GM03348 (cell line): ENCODE data around the gene FER1L5.

Source experiments
- DNase-seq: peaks from one replicate; pipeline ENCODE4 v3.0.0; 2012; ENCODE audit warnings: low spot score

The FER1L5 gene

GRCh38 chr2:96642564-96643360 is at the start of gene FER1L5:
TSS of gene FER1L5 (plus strand) at chr2:96642764. CDS start at chr2:96642837, 73 bp downstream.
- DNase-seq = peak; percentile 22

DNA sequence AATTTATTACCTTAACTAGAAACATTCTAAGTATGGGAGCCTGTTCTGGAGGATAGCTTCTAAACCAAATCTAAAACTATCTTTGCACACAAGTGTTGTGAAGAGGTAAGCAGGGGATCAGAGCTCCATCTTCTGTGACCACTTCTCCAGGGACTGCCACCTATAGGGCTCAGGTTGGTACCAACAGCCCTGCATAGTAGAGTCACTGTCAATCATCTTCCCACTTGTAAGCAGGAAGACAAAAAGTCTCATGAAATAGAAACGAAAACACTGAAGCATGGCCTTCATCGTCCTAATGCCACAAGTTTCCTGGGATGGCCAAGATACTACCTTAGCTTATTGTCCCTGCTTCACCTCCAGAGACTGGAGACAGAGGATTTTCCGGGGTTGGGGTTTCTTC is 48.3 kb upstream of the FER1L5 start:
- DNase-seq = no peak

- no peak for DNase-seq
Measured at GRCh38 chr2:96594691-96595152, 47.8 kb upstream of the FER1L5 start.

GRCh38 chr2:96596596-96596995 is 46.0 kb upstream of the FER1L5 start:
- no peak for DNase-seq

- no peak for DNase-seq
Measured at GRCh38 chr2:96599941-96600340, 42.6 kb upstream of the FER1L5 start.

- no peak for DNase-seq
Measured at GRCh38 chr2:96601382-96602292, 40.9 kb upstream of the FER1L5 start.

- DNase-seq = no peak
Measured at GRCh38 chr2:96602330-96602823, 40.2 kb upstream of the FER1L5 start.

DNA sequence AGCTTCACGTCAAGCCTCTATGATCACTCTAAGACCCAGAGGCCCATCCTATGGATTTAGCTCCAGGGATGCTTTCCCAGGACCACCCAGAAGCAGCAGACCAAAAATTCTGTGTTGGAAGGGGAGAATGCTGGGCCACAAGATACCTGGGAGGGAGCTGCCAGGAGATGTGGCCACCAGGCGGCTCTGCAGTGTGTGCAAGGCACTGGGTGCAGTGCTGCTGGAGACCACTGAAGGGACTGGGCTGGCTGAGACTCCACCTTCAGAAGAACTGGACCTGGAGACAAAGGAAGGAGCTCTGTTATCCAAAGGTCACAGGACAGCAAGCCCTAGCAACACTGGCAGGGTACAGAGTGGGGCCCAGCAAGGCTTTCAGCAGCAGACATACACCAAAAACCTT is 38.5 kb upstream of the FER1L5 start:
- DNase-seq = no peak

DNA sequence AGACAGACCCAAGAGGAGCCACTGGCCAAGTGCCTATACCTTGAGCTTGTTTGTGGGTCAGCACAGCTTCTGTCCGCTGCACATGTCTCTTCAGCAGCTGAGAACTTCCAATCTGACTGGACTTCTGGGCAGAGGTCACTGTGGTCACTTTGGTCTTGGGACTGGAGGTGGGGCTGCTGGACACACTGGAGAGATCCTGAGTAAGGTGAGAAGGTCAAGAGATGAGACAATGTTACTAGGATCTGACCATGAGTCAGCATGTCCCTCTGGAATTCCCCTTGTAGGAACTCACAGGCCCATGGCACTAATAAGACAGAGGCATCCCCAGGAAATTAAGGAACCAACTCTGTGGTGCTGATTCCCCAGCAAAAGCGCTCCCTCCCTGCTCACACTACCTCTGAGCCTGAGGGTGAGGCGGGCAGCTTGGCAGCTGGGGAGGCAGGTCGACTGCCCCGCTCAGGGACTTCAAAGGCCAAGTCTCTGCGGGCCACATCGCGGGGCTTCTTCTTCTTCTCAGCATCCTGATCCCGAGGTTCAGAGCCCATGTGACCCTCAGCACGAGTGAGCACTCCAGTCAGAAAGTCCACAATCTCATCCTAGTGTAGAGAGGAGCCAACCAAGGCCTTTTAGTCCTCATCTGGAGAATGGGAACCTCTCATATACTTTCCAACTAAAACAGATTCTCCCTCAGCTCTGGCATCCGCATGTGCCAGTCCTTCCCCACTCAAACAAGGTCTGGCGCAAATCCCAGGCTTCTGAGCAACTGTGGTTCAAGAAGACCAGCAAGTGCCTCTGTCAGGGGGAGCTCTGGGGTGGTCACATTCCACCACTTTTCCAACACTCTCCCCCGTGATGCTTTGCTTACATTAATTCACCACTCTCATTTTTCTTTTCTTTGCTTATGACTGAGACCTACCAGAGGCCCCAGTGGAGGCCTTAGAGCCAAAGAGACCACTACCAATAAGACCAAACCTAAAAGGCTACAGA is 33.8 kb upstream of the FER1L5 start:
- DNase-seq = peak; percentile 28

DNA sequence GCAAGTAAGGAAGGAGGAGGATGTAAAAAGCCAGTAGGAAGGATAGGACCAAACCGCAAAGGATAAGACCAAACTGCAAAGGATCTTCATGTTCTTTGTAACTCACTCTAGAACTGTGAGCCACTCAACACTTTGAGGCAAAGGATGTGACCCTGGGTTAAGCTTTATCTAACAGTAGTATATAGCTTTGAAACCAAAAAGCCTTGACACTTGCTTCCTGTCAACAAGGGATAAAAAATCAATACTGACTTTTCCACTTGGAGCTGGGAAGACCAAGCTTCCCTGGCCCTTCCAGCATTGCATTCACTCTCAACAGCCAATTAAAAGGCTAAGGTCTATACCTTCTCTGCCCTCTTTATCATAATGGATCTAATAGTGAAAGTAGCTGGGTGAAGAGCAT is 26.4 kb upstream of the FER1L5 start:
- no peak for DNase-seq

DNA sequence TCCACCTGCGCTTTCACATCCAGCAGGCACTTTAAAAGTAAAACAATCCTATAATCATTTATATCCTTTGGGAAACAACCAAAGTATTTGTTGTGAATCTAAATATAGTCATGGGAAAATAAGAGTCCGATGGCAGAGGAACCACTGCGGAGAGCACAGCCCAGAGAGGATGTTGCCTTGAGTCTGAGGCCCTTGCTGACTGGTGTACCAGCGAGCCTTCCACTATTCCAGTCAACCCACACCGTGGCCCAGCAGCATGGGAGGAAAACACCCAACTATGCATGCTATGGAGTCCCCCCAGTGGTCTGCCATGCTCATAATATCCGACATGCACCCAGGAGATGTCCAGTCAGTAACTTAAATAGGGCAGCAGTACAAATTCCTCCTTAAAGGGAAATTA is 26.0 kb upstream of the FER1L5 start:
- no peak for DNase-seq

- no peak for DNase-seq
Measured at GRCh38 chr2:96617012-96617411, 25.6 kb upstream of the FER1L5 start.

DNA sequence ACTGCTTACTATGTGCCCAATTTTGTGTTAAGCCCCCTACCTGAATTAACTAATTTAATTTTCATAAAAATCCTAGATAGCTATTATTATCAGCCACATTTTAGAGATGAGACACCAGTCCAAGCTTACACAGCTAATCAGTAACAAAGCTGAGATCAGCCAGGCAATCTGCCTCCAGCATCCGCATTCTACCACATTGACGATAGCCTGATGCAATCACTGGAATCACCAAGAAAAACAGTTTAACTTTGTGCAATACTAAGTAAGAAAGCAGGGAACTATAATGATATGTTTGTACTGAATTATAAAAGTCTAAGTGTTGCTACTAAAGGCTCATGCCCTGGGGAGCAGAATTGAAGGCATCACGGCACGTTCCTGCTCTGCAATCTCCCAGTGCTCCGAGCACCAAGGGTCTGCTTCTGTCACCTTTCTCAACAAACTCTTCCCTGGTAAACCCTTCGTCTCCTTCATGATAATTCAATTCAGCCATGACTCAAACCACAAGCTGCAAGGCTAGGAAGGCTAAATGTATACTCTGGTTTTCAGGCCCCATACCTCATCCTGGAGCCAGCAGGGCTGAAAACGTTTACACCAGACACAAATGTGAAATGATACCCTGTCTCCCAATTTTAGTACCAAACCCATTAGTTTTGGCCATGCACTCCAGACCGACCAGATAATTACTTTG is 23.8 kb upstream of the FER1L5 start:
- peak; percentile 56 for DNase-seq

GRCh38 chr2:96622544-96622943 is 20.0 kb upstream of the FER1L5 start:
- DNase-seq = no peak

- DNase-seq = no peak
Measured at GRCh38 chr2:96623116-96623515, 19.4 kb upstream of the FER1L5 start.

GRCh38 chr2:96625571-96626552 is 16.7 kb upstream of the FER1L5 start:
- peak; percentile 32 for DNase-seq

GRCh38 chr2:96626553-96626942 is 16.0 kb upstream of the FER1L5 start:
- no peak for DNase-seq

DNA sequence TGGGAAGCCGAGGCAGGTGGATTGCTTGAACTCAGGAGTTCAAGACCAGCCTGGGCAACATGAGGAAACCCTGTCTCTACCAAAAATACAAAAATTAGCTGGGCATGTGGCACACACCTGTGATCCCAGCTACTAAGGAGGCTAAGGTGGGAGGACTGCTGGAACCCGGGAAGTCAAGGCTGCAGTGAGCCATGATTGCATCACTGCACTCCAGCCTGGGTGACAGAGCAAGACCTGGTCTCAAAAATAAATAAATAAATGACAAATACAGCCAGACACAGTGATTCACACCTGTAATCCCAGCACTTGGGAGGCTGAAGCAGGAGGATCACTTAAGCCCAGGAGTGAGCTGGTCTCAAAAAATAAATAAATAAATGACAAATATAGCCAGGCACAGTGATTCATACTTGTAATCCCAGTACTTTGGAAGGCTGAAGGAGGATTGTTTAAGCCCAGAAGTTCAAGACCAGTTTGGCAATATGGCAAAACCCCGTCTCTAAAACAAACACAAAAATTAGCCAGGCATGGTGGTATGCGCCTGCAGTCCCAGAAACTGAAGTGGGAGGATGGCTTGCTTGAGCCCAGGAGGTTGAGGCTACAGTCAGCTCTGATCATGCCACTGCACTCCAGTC is 10.6 kb upstream of the FER1L5 start:
- no peak for DNase-seq

- DNase-seq = no peak
Measured at GRCh38 chr2:96633641-96634040, 8.9 kb upstream of the FER1L5 start.
